ENCODE measurements around the gene TMPRSS9. TPM values are rescaled to one million over a fixed set of nuclear protein-coding genes. Genes with fewer than 3 reads are reported as not detected.
"Not testable (repeated sequence)": the region's sequence is repeated elsewhere in the genome, so short reads cannot be mapped to it uniquely, and the experiment has no call there.

Gene TMPRSS9
- total RNA-seq, 2 donors from 2014 or later = 0.25 to 0.34 TPM

DNA sequence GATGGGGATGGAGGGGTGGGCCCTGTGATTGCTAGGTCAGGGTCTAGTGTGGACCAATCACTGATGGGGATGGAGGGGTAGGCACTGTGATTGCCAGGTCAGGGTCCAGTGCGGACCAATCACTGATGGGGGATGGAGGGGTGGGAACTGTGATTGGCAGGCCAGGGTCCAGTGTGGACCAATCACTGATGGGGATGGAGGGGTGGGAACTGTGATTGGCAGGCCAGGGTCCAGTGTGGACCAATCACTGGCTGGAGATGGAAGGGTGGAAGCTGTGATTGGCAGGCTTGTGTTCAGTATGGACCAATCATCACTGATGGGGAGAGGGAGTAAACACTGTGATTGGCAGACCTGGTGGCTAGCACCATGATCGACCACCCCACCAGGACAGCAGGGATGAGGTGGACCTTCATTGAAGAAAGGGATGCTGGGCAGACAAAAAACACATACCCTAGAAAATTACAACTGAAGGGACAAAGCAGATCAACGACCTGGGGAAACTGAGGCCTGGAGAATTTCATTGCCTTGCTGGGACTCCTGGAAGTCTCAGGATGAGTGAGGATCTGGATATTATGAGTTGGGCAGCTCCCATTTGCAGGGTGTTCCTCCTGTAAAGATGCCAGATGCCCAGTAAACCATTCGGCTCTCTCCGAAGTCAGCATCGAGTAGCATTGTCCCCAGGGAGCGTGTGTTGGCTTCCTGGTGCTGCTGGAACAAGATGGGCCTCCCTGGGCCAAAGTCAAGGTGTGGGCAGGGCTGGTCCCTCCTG, 15.5 kb downstream of the TMPRSS9 start:
- no peak for DNase-seq
- intact Hi-C loops (cut with DNase I, micrococcal nuclease) = no loop called here
- no peak for ATAC-seq

DNA sequence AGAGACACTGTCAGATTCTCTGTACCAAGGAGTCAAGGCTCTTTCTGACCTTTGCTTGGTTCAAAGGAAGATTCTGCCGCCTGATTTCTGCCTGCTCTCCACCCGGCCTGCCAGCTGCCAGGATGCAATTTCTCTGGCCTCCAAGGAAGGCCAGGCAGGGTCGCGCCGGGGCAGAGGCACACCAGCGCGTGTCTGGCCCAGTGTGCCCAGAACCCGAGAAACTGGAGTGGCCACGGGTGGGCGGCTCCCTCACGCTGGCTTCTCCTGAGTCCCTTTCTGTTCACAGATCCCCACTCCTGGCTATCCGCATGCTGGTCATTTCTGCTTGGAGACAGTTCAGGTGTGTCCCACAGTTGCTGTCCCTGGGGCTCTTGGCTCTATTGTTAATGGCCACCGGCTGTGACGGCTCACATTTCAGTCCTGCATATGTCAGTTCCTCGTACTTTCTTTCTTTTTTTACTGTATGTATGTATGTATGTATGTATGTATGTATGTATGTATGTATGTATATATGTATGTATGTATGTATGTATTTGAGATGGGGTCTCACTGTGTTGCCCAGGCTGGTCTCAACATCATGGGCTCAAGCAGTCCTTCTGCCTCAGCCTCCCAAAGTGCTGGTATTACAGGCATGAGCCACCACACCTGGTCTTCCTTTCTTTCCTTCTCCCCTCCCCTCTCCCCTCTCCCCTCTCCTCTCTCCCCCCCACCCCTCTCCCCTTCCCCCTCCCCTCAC, 16.9 kb downstream of the TMPRSS9 start:
- DNase-seq = no peak
- no peak for ATAC-seq
- intact Hi-C loops (cut with DNase I, micrococcal nuclease) = no loop called here

DNA sequence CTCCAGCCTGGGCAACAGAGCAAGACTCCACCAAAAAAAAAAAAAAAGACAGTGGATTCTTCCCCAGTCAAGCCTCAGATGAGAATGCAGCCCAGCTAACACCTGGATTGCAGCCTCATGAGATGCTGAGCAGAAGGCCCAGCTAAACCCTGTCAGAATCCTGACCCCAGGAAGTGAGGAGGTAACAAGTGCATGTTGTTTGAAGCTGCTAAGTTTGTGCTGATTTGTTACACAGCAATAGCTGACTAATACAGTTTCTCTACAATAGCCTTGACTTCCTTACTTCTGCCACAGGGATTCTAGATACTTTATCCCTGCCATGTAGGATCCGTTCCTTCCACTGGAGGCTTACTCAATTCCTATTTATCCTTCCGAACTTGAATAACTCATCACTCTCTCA, 20.5 kb downstream of the TMPRSS9 start:
- intact Hi-C loops (cut with DNase I, micrococcal nuclease) = no loop called here
- no peak for DNase-seq
- no peak for ATAC-seq

DNA sequence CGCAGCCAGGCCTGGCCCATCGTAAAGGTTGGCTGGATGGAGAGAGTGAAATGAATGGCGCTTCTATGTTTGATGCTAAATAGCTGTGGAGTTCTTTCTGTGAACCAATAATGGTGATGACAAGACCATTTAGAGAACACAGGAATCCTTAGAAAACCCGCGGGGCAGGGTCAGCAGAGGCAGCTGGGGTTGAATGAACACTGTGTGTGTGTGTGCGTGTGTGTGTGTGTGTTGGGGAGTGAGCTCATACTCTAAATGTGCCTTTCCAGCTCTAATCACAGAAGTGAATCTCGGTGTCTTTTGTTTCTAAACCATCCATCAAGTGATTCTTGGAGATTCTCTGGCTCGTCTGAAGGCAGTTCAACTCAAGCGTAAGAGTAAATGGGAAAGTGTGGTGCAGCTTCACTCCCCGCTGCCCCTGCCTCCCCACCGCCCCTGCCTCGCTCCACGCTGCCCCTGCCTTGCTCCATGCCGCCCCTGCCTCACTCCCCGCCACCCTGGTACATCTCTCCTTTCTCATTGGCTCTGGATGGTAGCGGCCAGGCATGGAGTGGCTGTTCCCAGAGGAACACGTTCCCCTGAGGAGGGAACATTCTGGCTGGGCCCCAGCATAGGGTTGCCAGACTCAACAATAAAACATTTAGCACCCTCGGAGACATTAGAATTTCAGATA, 21.2 kb downstream of the TMPRSS9 start:
- DNase-seq (no peak), ATAC-seq (no peak)
- intact Hi-C loops (cut with DNase I, micrococcal nuclease) = no loop called here

DNA sequence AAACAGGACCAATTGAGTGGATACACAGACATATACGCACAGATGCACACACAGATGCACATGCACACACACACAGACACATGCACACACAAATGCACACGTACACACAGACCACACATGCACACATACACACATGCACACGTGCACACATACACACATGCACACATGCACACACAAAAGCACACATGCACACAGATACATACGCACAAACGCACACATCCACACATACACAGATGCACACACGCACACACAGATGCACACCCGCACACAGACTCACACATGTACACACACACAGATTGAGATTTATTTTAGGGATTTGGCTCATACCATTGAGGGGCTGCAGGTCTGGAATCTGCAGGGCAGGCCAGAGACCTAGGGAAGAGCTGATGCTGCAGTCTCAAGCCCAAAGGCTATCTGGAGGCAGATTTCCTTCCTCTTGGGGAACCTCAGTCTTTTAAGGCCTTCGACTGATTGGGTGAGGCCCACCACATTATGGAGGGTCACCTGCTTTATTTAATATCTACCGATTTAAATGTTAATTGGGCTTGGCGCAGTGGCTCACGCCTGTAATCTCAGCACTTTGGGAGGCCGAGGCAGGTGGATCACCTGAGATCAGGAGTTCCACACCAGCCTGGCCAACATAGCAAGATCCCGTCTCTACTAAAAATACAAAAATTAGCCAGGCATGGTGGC, 22.6 kb downstream of the TMPRSS9 start:
- ATAC-seq (no peak), DNase-seq (no peak)
- intact Hi-C loops (cut with DNase I, micrococcal nuclease) = no loop called here

DNA sequence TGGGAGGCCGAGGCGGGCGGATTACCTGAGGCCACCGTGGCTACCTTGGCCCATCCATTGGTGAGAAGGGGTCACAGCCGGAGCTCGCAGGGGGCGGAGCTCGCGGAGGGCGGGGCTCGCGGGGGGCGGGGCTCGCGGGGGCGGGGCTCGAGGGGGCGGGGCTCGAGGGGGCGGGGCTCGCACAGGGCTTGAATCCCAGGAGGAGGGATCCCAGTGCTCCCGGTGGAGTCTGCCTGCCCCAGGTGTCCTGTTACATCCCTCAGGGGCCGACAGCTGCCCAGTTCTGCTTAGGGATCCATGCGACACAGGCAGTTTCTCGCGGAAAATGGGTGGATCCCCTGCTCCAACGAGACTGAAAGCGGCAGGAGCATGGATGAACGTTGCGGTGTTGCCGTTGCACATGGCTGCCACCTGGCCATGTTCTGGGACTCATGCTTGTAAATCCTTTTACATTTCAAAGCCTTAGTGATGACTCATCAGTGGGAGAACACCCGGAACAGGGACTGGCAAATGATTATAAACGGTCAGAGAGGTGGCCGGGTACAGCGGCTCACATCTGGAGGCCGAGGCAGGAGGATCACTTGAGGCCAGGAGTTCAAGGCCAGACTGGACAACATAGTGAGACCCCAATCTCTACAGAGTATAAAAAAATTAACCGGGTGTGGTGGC, 25.1 kb downstream of the TMPRSS9 start:
- peak; percentile 49 to 74 for DNase-seq
- intact Hi-C loops (cut with DNase I, micrococcal nuclease) = no loop called here
- ATAC-seq = peak; percentile 95

DNA sequence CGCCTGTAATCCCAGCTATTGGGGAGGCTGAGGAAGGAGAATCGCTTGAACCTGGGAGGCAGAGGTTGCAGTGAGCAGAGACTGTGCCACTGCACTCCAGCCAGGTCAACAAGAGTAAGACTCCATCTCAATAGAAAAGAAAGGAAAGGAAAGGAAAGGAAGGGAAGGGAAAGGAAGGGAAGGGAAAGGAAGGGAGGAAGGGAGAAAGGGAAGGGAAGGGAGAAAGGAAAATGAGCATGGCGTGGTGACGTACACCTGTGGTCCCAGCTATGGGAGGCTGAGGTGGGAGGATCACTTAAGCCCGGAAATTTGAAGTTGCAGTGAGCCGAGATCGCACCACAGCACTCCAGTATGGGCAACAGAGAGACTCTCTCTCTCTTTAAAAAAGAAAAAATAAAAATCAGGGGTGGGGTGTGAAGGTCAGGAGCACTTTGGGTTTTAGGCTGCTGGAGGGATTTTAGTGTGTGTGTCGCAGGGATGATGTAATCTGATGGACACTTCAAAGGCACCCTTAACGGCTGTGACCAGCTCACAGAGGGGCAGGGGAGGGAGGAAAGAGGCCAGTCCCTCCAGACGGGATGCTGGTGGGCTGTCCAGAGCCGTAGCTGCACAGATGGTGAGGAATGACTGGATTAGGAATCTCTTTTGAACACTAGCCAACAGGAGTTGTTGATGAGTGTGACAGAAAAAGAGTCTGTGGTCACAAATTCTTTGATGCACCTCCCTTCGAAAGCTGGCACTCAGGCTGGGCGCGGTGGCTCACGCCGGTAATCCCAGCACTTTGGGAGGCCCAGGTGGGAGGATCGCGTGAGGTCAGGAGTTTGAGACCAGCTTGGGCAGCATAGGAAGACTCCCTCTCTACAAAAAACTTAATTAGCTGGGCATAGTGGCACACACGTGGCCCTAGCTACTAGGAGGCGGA, 27.6 kb downstream of the TMPRSS9 start:
- intact Hi-C loops (cut with DNase I, micrococcal nuclease) = no loop called here
- no peak for DNase-seq
- no peak for ATAC-seq

DNA sequence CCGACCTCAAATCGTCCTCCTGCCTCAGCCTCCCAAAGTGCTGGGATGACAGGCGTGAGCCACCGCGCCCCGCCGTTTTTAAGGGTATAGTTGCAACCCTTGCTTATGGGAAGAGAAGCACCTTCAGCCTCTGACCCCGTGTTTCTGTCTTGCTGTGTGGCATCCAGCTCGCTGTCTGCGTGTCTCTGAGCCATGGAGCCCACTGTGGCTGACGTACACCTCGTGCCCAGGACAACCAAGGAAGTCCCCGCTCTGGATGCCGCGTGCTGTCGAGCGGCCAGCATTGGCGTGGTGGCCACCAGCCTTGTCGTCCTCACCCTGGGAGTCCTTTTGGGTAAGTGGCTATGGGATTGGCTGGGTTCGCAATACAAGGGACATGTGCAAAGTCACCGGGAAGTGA, 29.5 kb downstream of the TMPRSS9 start:
- ATAC-seq = no peak
- no peak for DNase-seq
- intact Hi-C loops (cut with DNase I, micrococcal nuclease) = no loop called here

DNA sequence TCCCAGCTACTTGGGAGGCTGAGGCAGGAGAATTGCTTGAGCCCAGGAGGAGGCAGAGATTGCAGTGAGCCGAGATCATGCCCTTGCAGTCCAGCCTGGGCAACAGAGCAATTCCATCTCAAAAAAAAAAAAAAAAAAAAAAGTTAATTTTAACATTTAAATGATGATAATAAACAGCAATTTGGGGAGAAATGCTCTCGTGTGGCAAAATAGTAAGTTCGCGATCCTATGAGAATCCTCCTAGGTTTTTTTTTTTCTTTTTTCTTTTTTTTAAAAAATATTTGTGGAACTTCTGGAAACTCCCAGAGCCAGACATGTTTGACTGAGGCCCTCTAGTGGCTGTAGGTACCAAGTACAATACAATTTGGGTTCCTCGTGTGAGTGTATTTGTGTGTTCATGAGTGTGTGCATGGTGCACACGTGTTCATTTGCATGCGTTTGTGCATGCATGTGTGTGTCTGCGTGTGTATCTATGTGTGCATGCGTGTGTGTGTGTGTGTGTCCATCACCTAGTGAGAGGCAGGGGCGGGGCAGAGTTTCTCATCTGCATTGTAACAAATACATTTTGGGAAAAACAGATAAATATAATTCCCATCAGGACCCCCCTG, 31.2 kb downstream of the TMPRSS9 start:
- intact Hi-C loops (cut with DNase I, micrococcal nuclease) = loop anchor here in 1 of 2 donors (10.0 kb wide), 1 partner anchor 116 kb away; no protein-coding TSS in a partner anchor
- peak; percentile 36 for ATAC-seq
- peak in 1 of 2 donors; percentile 21 for DNase-seq

DNA sequence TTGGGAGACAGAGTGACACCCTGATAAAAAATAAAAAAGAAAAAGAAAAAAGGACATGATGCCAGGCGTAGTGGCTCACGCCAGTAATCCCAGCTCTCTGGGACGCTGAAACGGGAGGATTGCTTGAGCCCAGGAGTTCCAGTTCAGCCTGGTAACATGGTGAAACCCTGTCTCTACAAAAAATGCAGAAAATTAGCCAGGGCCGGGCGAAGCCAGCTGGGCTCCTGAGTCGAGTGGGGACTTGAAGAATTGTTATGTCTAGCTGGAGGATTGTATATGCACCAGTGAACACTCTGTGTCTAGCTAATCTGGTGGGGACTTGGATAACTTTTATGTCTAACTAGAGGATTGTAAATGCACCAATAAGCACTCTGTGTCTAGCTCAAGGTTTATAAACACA, 32.3 kb downstream of the TMPRSS9 start:
- DNase-seq = no peak
- intact Hi-C loops (cut with DNase I, micrococcal nuclease) = loop anchor here in 1 of 2 donors (10.0 kb wide), 1 partner anchor 118 kb away; no protein-coding TSS in a partner anchor

DNA sequence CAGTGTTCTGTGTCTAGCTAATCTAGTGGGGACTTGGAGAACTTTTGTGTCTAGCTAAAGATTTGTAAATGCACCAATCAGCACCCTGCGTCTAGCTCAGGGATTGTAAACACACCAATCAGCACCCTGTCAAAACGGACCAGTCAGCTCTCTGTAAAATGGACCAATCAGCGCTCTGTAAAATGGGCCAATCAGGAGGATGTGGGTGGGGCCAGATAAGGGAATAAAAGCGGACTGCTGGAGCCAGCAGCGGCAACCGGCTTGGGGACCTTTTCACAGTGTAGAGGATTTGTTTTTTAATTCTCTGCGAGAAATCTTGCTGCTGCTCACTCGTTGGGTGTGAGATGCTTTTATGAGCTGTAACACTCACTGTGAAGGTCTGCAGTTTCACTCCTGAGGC, 32.8 kb downstream of the TMPRSS9 start:
- ATAC-seq, DNase-seq: not testable (repeated sequence)
- intact Hi-C loops (cut with DNase I, micrococcal nuclease) = loop anchor here in 1 of 2 donors (10.0 kb wide), 1 partner anchor 118 kb away; no protein-coding TSS in a partner anchor

More for the DNA sequence above, 32.3 kb downstream of the TMPRSS9 start:
- ATAC-seq = no peak

DNA sequence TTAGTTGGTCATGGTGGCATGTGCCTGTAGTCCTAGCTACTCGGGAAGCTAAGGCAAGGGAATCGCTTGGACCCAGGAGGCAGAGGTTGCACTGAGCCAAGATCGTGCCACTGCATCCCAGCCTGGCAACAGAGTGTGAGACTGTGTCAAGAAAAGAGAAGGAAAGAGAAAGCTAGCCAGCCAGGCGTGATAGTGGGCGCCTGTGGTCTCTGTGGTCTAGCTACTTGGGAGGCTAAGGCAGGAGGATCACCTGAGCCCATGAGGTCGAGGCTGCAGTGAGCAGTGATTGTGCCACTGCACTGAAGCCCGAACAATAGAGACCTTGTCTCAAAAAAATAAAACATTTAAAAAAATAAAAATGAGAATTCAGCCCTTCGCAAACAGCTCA, 34.0 kb downstream of the TMPRSS9 start:
- DNase-seq (no peak), ATAC-seq (peak; percentile 11)
- intact Hi-C loops (cut with DNase I, micrococcal nuclease) = loop anchor here in 1 of 2 donors (10.0 kb wide), 1 partner anchor 119 kb away; no protein-coding TSS in a partner anchor

DNA sequence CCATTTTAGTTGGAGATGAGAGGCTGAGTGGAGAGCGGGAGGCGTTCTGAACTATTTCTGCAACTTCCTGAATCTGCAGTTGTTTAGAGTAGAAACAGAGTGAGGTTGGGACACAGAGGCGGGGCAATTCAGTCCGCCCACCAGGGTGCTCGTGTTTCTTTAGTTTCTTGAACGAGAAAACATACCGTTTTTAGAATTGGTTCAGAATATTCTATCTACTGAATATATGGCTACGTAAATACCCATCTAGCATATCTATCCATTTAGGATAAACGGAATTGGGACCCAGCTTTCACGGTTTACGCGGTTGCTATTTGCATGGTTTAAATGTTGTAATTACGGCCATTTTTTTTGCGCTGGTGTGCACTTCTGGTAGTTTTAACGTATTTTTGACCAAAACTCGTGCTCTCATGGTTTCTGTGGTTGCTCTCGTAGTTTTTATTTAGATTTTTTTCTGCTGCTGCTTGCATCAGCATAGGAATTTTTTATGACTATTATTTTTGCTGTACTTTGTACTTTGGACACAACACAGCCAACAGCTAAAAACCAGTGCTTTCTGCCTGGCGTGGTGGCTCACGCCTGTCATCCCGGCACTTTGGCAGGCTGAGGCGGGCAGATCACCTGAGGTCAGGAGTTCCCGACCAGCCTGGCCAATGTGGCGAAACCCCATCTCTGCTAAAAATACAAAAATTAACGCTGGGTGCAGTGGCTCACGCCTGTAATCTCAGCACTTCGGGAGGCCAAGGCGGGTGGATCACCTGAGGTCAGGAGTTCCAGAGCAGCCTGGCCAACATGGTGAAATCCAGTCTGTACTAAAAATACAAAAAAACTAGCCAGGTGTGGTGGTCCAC, 34.6 kb downstream of the TMPRSS9 start:
- peak; percentile 90 for ATAC-seq
- intact Hi-C loops (cut with DNase I, micrococcal nuclease) = loop anchor here in 1 of 2 donors (10.0 kb wide), 1 partner anchor 120 kb away; no protein-coding TSS in a partner anchor
- peak; percentile 71 to 78 for DNase-seq

DNA sequence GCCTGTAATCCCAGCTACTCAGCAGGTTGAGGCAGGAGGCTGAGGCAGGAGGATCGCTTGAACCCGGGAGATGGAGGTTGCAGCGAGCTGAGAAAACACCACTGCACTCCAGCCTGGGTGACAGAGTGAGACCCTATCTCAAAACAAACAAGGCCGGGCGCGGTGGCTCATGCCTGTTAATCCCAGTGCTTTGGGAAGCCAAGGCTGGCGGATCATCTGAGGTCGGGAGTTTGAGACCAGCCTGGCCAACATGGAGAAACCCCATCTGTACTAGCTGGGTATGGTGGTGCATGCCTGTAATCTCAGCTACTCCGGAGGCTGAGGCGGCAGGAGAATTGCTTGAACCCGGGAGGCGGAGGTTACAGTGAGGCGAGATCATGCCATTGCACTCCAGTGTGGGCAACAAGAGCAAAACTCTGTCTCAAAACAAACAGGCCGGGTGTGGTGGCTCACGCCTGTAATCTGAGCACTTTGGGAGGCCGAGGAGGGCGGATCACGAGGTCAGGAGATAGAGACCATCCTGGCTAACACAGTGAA, 35.3 kb downstream of the TMPRSS9 start:
- peak in 1 of 2 donors; percentile 20 for DNase-seq
- intact Hi-C loops (cut with DNase I, micrococcal nuclease) = loop anchor here in 1 of 2 donors (10.0 kb wide), 1 partner anchor 121 kb away; no protein-coding TSS in a partner anchor
- not testable (repeated sequence) for ATAC-seq

DNA sequence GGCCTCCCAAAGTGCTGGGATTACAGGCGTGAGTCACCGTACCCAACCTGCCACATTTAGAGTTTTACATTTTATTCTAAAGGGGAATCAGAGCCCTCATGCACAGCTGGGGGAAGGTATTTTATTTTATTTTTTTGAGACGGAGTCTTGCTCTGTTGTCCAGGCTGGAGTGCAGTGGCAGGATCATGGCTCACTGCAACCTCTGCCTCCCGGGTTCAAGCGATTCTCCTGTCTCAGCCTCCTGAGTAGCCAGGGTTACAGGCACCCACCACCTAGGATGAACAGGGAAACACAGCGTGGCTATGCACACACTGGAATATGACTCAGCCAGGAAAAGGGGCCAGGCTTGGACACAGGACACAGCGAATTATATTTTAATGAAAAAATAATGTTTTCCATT, 37.1 kb downstream of the TMPRSS9 start:
- not testable (repeated sequence) for DNase-seq, ATAC-seq
- intact Hi-C loops (cut with DNase I, micrococcal nuclease) = loop anchor here in 1 of 2 donors (10.0 kb wide), 1 partner anchor 122 kb away; no protein-coding TSS in a partner anchor
